Activated CD8-positive, alpha-beta memory T cell treated with anti-CD3 and anti-CD28 coated beads, Interleukin-2, amount 50 U/mL, for 4 hours (primary cell): Measurements from ENCODE around the gene PCNT.

ENCODE experiments used
- DNase-seq: peaks from one replicate; pipeline ENCODE4 v3.0.0-alpha.2; 2020

The PCNT gene

GRCh38 chr21:46334351-46335140, 10.6 kb downstream of the PCNT start:
- DNase-seq, result no peak

GRCh38 chr21:46336603-46337002, 12.6 kb downstream of the PCNT start:
- no peak for DNase-seq

- no peak for DNase-seq
Observed at GRCh38 chr21:46340998-46341397, 17.0 kb downstream of the PCNT start.

- DNase-seq, result no peak
Observed at GRCh38 chr21:46344219-46344915, 20.4 kb downstream of the PCNT start.

GRCh38 chr21:46345861-46346260, 21.9 kb downstream of the PCNT start:
- DNase-seq, result no peak

GRCh38 chr21:46346296-46347202, 22.6 kb downstream of the PCNT start:
- DNase-seq, result no peak

GRCh38 chr21:46347203-46347550, 23.2 kb downstream of the PCNT start:
- DNase-seq, result no peak

- no peak for DNase-seq
Observed at GRCh38 chr21:46347791-46348381, 23.9 kb downstream of the PCNT start.

- no peak for DNase-seq
Observed at GRCh38 chr21:46349134-46349760, 25.3 kb downstream of the PCNT start.

GRCh38 chr21:46350571-46350970, 26.6 kb downstream of the PCNT start:
- no peak for DNase-seq

GRCh38 chr21:46350981-46351380, 27.0 kb downstream of the PCNT start:
- no peak for DNase-seq

GRCh38 chr21:46351476-46352163, 27.7 kb downstream of the PCNT start:
- DNase-seq, result no peak

GRCh38 chr21:46352164-46352515, 28.2 kb downstream of the PCNT start:
- no peak for DNase-seq

GRCh38 chr21:46352913-46353312, 29.0 kb downstream of the PCNT start:
- DNase-seq, result no peak

- no peak for DNase-seq
Observed at GRCh38 chr21:46354046-46354445, 30.1 kb downstream of the PCNT start.

- DNase-seq, result no peak
Observed at GRCh38 chr21:46354518-46354917, 30.6 kb downstream of the PCNT start.

GRCh38 chr21:46355161-46356004, 31.4 kb downstream of the PCNT start:
- peak; percentile 43 for DNase-seq

GRCh38 chr21:46356005-46356338, 32.0 kb downstream of the PCNT start:
- DNase-seq, result no peak

GRCh38 chr21:46356494-46357334, 32.8 kb downstream of the PCNT start:
- DNase-seq, result no peak

GRCh38 chr21:46357335-46357604, 33.3 kb downstream of the PCNT start:
- no peak for DNase-seq
